GM10248 (cell line): Measurements from ENCODE around the gene CUL5.

Experiments
- CTCF ChIA-PET: fragments of 300-600 bp; sonication (Branson Sonifier 250); formaldehyde crosslinking; extraction: SDS; loops from one replicate; lab custom pipeline; 2021; ENCODE audit warnings: antibody characterized with exemption; lab: Yijun Ruan, JAX
- POLR2A ChIA-PET: fragments of 350-650 bp; sonication (Branson Sonifier 250); formaldehyde crosslinking; extraction: SDS; loops from one replicate; lab custom pipeline; 2020; ENCODE audit warnings: antibody characterized with exemption; lab: Yijun Ruan, JAX
- DNase-seq: peaks from one replicate; pipeline ENCODE4 v3.0.0; 2012; ENCODE audit errors: extremely low spot score
- TF ChIP-seq, protein P1 (sequence below): IDR thresholded peaks from 2 replicates; pipeline ENCODE4 v1.5.1; 2012; ENCODE audit warnings: mild to moderate bottlenecking, low read depth; ENCODE audit errors: extremely low read depth, missing control alignments, control extremely low read depth

The CUL5 gene

DNA sequence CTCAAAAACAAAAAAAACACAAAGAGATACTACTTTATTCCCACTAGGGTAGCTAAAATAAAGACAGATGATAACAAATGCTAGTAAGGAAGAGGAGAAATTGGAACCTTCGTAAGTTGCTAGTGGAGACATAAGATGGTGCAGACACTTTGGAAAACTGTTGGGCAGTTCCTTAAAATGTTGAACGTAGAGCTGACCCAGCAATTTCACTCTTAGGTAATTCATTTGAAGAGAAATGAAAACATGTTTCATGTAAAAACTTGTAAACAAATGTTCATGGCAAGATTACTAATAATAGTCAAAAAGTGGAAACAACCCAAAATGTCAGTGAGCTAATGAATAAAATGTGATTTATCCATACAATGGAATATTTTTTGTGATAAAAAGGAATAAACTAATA lies 83.4 kb downstream of the CUL5 start:
- TF ChIP-seq, protein P1, sequence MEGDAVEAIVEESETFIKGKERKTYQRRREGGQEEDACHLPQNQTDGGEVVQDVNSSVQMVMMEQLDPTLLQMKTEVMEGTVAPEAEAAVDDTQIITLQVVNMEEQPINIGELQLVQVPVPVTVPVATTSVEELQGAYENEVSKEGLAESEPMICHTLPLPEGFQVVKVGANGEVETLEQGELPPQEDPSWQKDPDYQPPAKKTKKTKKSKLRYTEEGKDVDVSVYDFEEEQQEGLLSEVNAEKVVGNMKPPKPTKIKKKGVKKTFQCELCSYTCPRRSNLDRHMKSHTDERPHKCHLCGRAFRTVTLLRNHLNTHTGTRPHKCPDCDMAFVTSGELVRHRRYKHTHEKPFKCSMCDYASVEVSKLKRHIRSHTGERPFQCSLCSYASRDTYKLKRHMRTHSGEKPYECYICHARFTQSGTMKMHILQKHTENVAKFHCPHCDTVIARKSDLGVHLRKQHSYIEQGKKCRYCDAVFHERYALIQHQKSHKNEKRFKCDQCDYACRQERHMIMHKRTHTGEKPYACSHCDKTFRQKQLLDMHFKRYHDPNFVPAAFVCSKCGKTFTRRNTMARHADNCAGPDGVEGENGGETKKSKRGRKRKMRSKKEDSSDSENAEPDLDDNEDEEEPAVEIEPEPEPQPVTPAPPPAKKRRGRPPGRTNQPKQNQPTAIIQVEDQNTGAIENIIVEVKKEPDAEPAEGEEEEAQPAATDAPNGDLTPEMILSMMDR, result no peak
- CTCF ChIA-PET, result interaction anchor here (0.8 kb wide), 1 partner anchor 397 kb away, joined by 3 read pairs; no protein-coding TSS in a partner anchor
- no peak for DNase-seq
- POLR2A ChIA-PET, result no interaction called here

GRCh38 chr11:108093128-108093904 lies 84.6 kb downstream of the CUL5 start:
- ChIA-PET POLR2A (no interaction called here), CTCF (interaction anchor here (0.9 to 4.6 kb wide), 2 partner anchors 11 to 14 kb away, joined by 3 to 32 read pairs; no protein-coding TSS in a partner anchor)
- TF ChIP-seq, protein P1, result no peak
- no peak for DNase-seq

- no peak for DNase-seq
- ChIA-PET POLR2A (interaction anchor here (0.7 kb wide), 2 partner anchors 39 to 42 kb away, joined by 5 to 8 read pairs; no protein-coding TSS in a partner anchor), CTCF (interaction anchor here (0.9 to 4.6 kb wide), 5 partner anchors 10 to 37 kb away, joined by 3 to 32 read pairs (median 4); no protein-coding TSS in a partner anchor)
- TF ChIP-seq, protein P1, result no peak
These were observed 88.5 kb downstream of the CUL5 start for GRCh38 chr11:108097179-108097578.

GRCh38 chr11:108101090-108101775 lies 92.5 kb downstream of the CUL5 start:
- DNase-seq, result no peak
- POLR2A ChIA-PET, result no interaction called here
- TF ChIP-seq, protein P1, result no peak
- CTCF ChIA-PET, result no interaction called here

DNA sequence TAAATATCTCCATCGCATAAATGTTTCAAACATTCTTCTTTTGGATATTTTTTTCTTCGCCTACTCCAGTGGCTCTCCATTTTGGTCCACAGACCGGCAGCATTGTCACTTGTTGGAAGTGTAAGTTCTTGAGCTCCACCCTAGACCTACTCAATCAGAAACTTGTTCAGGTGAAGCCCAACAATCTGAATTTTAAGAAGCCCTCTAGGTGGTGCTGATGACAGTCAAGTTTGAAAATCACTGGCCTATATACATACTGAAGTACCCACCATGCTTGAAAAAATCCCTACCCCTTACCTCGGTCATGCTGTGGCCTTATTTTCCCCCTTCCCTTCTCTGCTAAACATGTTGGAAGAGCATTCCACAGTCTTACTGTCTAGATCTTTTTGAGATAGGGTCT lies 102.4 kb downstream of the CUL5 start:
- no peak for DNase-seq
- POLR2A ChIA-PET, result no interaction called here
- CTCF ChIA-PET, result interaction anchor here (1.4 kb wide), 1 partner anchor 15 kb away, joined by 3 read pairs; no protein-coding TSS in a partner anchor
- TF ChIP-seq, protein P1, result no peak

DNA sequence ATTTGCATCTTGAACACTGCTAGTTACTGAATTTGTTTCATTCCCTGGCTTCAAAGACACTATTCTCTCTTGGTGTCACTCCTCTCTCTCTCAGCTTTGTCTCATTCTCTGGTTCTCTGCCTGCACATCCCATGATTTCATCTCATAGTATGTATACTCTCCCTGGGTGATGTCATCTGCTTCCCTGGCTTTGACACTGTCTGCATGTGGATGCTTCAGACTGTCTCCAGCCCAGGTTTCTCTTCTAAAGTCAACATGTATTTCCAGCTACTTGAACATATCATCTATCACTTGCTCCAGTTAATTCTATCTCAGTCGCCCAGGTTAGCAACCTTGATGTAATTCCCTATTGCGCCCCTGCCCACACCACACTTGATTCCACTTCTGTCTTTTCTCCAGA lies 103.4 kb downstream of the CUL5 start:
- CTCF ChIA-PET, result interaction anchor here (1.3 to 2.1 kb wide), 3 partner anchors 12 to 25 kb away, joined by 3 to 5 read pairs (median 5); no protein-coding TSS in a partner anchor
- POLR2A ChIA-PET, result no interaction called here

More for the DNA sequence above, 103.4 kb downstream of the CUL5 start:
- no peak for DNase-seq
- TF ChIP-seq, protein P1, result no peak
